ENCODE results near the gene DCAF8. TPM values are rescaled to one million over a fixed set of nuclear protein-coding genes. Genes with fewer than 3 reads are reported as not detected.

The DCAF8 gene
- total RNA-seq, 1 experiment from 2014 or later, result 98.1 TPM

DNA sequence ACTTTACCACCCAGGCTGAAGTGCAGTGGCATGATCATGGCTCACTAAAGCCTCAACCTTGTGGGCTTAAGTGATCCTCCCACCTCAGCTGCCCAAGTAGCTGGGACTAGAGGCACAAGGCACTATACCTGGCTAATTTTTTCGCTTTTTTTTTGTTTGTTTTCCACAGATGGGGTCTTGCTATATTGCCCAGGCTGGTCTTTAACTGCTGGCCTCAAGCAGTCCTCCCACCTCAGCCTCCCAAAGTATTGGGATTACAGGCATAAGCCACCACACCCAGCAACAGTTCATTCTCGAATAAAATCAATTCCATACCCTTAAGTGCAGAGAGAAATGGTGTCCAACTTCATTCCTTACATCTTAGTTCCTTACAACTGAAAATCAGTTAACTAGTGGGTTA lies 24.8 kb downstream of the DCAF8 start (continued):
- TF ChIP-seq SIN3A (IDR thresholded peaks at IDR 0.05; ENCODE audit: low read depth) (no peak), CEBPB (IDR thresholded peaks at IDR 0.05; ENCODE audit: low read depth) (no peak)

DNA sequence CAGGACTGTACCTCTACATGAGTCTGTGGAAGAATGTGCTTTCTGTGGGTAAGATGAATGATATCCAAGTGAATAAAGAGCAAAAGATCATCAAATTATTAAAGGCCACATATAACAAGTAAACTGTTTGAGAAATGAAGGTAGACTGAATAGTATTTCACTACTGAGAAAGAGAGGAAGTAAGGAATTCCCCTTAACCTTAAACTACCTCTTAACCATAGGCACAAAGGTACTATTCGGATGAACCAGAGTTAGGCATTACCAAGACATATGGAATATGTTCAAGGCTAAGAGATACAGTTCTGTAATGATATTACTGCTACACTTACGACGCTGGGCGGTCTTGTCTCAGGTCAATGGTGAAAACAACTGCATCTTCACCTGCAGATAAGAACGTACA lies 25.5 kb downstream of the DCAF8 start:
- Histone ChIP-seq H3K4me2 (ENCODE audit: low read length) (no peak overlapping the region), H3K27me3 (ENCODE audit: insufficient read depth, low read length) (no peaks in the 10 kb centered on the region), H3K4me3 (replicated peaks in 1 of 2; ENCODE audit: low read depth in 1 of 2, low read length in 2 of 2) (no peak overlapping the region), H3K79me2 (ENCODE audit: insufficient read depth, low read length) (no peaks in the 10 kb centered on the region; the same call in 1 of the 2 replicates), H3K27ac (ENCODE audit: low read depth, low read length) (no peak overlapping the region), H3K9me2 (ENCODE audit: insufficient read depth) (no peaks in the 10 kb centered on the region), H4K20me1 (ENCODE audit: insufficient read depth) (no peaks in the 10 kb centered on the region), H3K9ac (ENCODE audit: low read length) (no peak overlapping the region), H3K36me3 (ENCODE audit: control insufficient read depth in 1 of 2, insufficient read depth in 2 of 2, low read length in 2 of 2) (peaks cover 33 to 35% of the 10 kb centered on the region in 2 experiments; a peak in 3 of 4 replicates), H3K9me3 (ENCODE audit: control insufficient read depth in 1 of 2, insufficient read depth in 1 of 2, low read depth in 1 of 2, low read length in 2 of 2) (no peaks in the 10 kb centered on the region), H3K4me1 (ENCODE audit: control insufficient read depth in 1 of 2, insufficient read depth in 2 of 2, low read length in 2 of 2) (no peaks in the 10 kb centered on the region), H2AFZ (ENCODE audit: low read depth, low read length, poor library complexity, severe bottlenecking) (no peak overlapping the region)
- BruUV-seq (replicated peaks), result no TSS peak
- intact Hi-C loops (cut with micrococcal nuclease), result no loop called here
- POLR2A ChIA-PET, result no interaction called here
- CTCF ChIA-PET, result no interaction called here
- no peak for DNase-seq (ENCODE audit: low read depth, low spot score)
- RAD21 ChIA-PET (ENCODE audit: low non-redundant PET in 1 of 2, low total read pairs in 2 of 2, uncharacterized antibody in 2 of 2, unreplicated experiment in 2 of 2), result no interaction called here
- TF ChIP-seq FOSL1 (IDR thresholded peaks at IDR 0.05; ENCODE audit: low read depth) (no peak), CBX3 (IDR thresholded peaks at IDR 0.05; ENCODE audit: low read depth) (no peak), POLR2A (IDR thresholded peaks at IDR 0.05; ENCODE audit: borderline replicate concordance, extremely low read depth, insufficient read depth, insufficient read length) (no peak), EZH2phosphoT487 (IDR thresholded peaks at IDR 0.05; ENCODE audit: borderline replicate concordance) (no peak), EZH2 (IDR thresholded peaks at IDR 0.05) (no peak), ELF1 (IDR thresholded peaks at IDR 0.05; ENCODE audit: borderline replicate concordance, low read depth) (no peak), POLR2AphosphoS5 (IDR thresholded peaks at IDR 0.05; ENCODE audit: low read depth, low read length) (no peak), SIN3A (IDR thresholded peaks at IDR 0.05; ENCODE audit: low read depth) (no peak), EGR1 (IDR thresholded peaks at IDR 0.05; ENCODE audit: low read depth) (no peak), TCF7L2 (IDR thresholded peaks at IDR 0.05; ENCODE audit: borderline replicate concordance, extremely low read depth, insufficient read depth, insufficient read length) (no peak), ZNF274 (IDR thresholded peaks at IDR 0.05; ENCODE audit: low read depth, low read length) (no peak), YY1 (IDR thresholded peaks at IDR 0.05; ENCODE audit: extremely low read depth, insufficient replicate concordance, low read depth, low read length) (no peak), ZFX (IDR thresholded peaks at IDR 0.05) (no peak)
- TF ChIP-seq, protein P1, sequence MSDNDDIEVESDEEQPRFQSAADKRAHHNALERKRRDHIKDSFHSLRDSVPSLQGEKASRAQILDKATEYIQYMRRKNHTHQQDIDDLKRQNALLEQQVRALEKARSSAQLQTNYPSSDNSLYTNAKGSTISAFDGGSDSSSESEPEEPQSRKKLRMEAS (IDR thresholded peaks at IDR 0.05), result no peak
- TF ChIP-seq, protein P2, sequence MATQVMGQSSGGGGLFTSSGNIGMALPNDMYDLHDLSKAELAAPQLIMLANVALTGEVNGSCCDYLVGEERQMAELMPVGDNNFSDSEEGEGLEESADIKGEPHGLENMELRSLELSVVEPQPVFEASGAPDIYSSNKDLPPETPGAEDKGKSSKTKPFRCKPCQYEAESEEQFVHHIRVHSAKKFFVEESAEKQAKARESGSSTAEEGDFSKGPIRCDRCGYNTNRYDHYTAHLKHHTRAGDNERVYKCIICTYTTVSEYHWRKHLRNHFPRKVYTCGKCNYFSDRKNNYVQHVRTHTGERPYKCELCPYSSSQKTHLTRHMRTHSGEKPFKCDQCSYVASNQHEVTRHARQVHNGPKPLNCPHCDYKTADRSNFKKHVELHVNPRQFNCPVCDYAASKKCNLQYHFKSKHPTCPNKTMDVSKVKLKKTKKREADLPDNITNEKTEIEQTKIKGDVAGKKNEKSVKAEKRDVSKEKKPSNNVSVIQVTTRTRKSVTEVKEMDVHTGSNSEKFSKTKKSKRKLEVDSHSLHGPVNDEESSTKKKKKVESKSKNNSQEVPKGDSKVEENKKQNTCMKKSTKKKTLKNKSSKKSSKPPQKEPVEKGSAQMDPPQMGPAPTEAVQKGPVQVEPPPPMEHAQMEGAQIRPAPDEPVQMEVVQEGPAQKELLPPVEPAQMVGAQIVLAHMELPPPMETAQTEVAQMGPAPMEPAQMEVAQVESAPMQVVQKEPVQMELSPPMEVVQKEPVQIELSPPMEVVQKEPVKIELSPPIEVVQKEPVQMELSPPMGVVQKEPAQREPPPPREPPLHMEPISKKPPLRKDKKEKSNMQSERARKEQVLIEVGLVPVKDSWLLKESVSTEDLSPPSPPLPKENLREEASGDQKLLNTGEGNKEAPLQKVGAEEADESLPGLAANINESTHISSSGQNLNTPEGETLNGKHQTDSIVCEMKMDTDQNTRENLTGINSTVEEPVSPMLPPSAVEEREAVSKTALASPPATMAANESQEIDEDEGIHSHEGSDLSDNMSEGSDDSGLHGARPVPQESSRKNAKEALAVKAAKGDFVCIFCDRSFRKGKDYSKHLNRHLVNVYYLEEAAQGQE (IDR thresholded peaks at IDR 0.05; ENCODE audit: low read depth), result no peak
- no peak for ATAC-seq
